ENCODE measurements around the gene SLC35E2B.
"Not testable (repeated sequence)": the region's sequence is repeated elsewhere in the genome, so short reads cannot be mapped to it uniquely, and the experiment has no call there.

The SLC35E2B gene

DNA sequence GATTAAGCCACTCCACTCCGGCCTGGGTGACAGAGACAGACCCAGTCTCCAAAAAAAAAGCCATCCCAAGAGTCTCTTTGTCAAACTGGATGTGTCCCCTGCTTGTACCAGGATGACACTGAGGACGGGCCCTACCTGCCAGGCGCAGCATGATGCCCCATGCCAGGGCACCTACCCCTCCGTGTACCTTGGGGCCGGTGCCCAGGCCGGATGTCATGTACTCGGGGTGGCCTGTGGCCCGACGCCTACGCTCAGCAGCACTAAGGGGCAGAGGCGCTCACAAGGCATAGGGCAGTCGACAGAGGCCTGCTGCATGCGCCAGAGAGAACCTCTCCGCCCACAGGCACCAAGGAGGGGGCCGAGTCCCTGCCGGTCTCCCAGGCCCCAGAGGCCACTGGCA lies 53.2 kb downstream of the SLC35E2B start:
- not testable (repeated sequence) for DNase-seq (ENCODE audit: low spot score)

GRCh38 chr1:1638528-1638927 lies 54.1 kb downstream of the SLC35E2B start:
- not testable (repeated sequence) for DNase-seq (ENCODE audit: low spot score)

DNA sequence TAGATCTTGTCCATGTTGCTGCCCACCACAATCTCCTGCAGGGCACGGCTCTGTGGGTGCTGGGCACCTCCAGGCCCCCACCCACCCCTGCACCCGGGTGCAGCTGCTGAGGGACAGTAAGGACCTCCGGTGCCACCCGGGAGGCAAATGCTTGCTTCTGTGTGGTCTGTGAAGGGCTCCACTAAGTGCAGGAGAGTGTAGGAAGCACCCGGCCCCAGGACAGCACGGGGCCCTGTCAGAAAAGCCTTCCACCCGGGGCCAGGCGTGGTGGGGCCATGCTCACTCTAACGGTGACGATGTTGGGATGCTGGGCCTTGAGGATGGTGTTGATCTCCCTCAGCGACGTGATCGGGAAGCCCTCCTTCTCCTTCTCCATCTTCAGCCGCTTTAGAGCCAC lies 55.1 kb downstream of the SLC35E2B start:
- DNase-seq (ENCODE audit: low spot score), result not testable (repeated sequence)

- DNase-seq (ENCODE audit: low spot score), result not testable (repeated sequence)
Measured at GRCh38 chr1:1636621-1637478, 55.7 kb downstream of the SLC35E2B start.

GRCh38 chr1:1634613-1635012 lies 58.0 kb downstream of the SLC35E2B start:
- DNase-seq (ENCODE audit: low spot score), result not testable (repeated sequence)

- not testable (repeated sequence) for DNase-seq (ENCODE audit: low spot score)
Measured at GRCh38 chr1:1633409-1633808, 59.2 kb downstream of the SLC35E2B start.

DNA sequence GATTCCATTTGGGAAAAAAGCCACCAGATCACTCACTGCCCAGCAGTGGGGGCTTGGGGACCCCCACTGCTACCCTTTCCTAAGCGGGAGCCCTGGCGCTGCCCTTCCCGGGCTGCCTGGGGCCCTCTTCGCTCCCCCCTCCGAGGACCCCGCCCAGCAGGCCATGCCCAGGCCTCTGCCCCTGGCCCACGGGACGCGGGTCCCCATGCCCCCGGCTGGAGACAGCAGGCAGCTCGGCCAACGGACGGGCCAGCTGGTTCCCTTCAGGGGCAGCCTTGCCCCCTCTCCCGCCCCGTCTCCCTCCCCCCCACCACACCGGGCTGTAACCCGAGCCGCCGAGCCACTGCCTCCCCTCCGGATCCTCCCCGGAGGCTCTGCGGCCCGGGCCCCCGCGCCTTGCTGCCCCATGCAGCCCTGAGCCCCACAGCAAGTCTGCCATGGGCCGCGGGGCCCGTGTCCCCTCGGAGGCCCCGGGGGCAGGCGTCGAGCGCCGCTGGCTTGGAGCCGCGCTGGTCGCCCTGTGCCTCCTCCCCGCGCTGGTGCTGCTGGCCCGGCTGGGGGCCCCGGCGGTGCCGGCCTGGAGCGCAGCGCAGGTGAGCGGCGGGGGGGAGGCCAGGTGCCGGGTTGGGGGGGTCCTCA lies 60.7 kb downstream of the SLC35E2B start, which contains the start of gene MMP23B:
TSS of gene MMP23B (plus strand) at position 392 of the 639 bp plus-strand sequence. CDS start at position 438, 46 bp downstream.
- DNase-seq (ENCODE audit: low spot score), result no peak

GRCh38 chr1:1630965-1631781 lies 61.4 kb downstream of the SLC35E2B start:
- no peak for DNase-seq (ENCODE audit: low spot score)

DNA sequence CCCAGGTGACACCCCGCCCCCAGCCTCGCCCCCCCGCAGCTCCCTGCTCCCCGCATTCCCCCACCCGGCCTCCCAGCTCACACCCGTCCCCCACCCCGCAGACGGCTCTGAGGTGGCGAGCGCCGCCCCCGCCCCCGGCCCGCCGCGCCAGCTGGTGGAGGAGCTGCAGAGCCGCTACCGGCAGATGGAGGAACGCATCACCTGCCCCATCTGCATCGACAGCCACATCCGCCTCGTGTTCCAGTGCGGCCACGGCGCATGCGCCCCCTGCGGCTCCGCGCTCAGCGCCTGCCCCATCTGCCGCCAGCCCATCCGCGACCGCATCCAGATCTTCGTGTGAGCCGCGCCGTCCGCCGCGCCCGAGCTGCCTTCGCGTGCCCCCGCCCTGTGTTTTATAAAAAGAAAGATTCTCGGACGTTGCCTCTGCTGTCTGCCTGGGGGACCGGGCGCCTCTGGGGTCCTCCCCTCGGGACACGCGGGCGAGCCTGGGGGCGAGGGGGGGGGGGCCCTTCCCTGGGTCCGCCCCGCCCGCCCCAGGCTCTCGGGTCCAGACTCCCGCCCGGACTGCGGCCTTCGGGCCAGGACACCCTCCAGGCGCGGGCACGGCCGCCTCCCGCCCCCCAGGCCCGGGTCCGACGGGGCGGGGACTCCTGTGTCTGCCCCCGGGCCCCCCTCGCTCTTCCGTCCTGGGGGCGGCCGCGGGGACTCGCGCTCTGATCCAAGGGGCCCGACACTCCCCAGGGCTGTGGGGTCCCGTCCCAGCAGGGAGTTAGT lies 62.2 kb downstream of the SLC35E2B start:
- DNase-seq (ENCODE audit: low spot score), result peak; percentile 50

- DNase-seq (ENCODE audit: low spot score), result no peak
Measured at GRCh38 chr1:1629430-1630190, 63.0 kb downstream of the SLC35E2B start.

GRCh38 chr1:1628754-1629429 lies 63.7 kb downstream of the SLC35E2B start:
- no peak for DNase-seq (ENCODE audit: low spot score)

DNA sequence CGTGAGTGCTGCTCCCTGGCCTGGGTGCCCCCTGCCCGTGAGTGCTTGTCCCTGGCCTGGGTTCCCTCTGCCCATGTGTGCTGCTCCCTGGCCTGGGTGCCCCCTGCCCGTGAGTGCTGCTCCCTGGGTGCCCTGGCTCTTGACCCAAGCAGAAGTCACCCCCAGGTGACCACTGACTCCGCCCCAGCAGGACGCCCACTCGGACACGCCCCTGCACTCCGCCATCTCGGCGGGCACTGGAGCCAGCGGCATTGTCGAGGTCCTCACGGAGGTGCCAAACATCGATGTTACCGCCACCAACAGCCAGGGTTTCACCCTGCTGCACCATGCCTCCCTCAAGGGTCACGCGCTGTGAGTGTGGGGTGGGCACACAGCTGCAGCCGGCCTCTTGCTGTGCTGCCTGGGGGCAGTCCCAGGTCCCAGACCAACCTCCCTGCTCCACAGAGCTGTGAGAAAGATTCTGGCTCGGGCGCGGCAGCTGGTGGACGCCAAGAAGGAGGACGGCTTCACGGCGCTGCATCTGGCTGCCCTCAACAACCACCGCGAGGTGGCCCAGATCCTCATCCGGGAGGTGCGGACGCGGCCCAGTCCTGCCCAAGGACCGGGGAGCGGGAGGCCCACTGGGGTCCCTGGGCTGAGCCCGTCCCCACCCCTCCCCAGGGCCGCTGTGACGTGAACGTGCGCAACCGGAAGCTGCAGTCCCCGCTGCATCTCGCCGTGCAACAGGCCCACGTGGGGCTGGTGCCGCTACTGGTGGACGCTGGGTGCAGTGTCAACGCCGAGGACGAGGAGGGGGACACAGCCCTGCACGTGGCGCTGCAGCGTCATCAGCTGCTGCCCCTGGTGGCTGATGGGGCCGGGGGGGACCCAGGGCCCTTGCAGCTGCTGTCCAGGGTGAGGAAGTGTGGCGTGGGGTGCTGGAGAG lies 64.5 kb downstream of the SLC35E2B start:
- no peak for DNase-seq (ENCODE audit: low spot score)

GRCh38 chr1:1627261-1627828 lies 65.2 kb downstream of the SLC35E2B start:
- DNase-seq (ENCODE audit: low spot score), result no peak

DNA sequence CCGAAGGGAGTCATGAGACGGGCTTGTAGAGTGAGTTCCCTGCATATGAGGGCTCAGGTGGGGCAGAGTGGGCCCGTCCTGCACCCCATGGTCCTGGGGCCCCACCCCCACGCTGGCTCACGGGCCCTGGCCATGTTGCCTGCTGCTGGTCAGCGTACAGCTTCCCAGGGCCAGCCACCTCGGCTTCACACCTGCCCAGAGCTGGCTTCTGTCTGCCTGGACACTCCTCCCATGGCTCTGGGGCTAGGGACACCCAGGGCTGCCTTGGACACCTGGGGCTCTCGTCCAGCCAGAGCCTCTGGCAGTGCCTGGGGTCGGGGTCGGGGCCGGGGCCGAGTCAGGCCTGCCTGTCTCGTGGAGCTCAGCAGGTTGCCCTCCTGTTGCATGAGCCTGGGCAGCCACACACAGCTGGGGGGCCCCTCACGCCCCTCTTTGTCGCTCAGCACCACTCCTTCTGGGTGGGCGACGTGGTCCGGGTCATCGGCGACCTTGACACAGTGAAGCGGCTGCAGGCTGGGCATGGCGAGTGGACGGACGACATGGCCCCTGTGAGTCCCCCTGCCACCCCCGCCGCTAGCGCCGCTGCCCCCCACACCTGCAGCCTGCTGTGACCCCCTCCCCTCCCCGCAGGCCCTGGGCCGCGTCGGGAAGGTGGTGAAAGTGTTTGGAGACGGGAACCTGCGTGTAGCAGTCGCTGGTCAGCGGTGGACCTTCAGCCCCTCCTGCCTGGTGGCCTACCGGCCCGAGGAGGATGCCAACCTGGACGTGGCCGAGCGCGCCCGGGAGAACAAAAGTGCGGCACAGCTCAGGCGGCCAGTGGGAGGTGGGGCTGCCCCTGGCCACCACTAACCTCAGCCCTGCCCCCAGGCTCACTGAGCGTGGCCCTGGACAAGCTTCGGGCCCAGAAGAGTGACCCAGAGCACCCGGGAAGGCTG lies 66.1 kb downstream of the SLC35E2B start:
- no peak for DNase-seq (ENCODE audit: low spot score)

GRCh38 chr1:1625824-1626206 lies 66.8 kb downstream of the SLC35E2B start:
- no peak for DNase-seq (ENCODE audit: low spot score)

- no peak for DNase-seq (ENCODE audit: low spot score)
Measured at GRCh38 chr1:1625404-1625775, 67.2 kb downstream of the SLC35E2B start.
